ENCODE data around the gene ZBTB17. TPM values are rescaled to one million over a fixed set of nuclear protein-coding genes. Genes with fewer than 3 reads are reported as not detected.

Gene ZBTB17
- total and polyA plus RNA-seq, 2 of the 8 experiments (the other 6 are each of a cell fraction or from before 2014, with no cell fraction given), result 24.7 to 36.2 TPM

DNA sequence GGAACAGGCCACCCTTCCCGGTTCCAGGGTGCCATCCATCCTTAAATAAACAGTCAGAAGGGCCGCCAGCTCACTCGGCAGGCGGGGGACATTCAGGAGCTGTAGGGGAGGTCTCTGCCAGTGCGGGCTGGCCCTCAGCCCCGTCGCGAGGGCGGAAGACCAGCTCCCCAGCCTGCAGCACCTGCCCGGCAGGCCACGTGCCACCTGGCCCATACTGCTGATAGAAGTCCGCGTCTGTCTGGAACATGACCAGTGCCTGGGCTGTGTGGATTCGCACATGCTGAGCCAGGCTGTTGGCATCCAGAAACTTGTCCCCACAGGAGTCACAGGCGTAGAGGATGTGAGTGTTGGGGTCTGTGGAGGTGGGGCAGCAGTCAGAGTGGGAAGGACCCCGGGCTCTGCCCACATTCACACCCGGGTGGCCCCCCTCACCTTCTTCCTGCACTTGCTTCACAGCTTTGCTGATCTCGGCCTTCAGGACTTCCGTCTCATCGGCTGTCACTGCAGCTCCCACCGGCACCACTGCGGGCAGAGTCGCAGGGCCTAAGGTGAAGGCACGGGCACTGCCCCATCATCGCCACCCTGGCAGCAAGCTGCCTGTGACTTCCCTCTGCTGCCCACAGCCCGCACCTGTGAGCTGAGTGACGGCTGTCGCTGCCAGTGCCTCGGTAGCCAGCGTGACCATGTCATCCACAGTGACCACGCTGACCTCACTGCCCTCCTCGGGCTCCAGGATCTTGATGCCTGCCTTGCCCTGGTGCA, 33.8 kb downstream of the ZBTB17 start:
- CTCF ChIA-PET (ENCODE audit: partially characterized antibody), result interaction anchor here (0.9 to 1.8 kb wide), 8 partner anchors 11 to 151 kb away, joined by 3 to 8 read pairs (median 4); partner anchors contain the start of gene ZBTB17
- FAIRE-seq, result no peak
- peaks cover 6 to 53% (median 31%) of the 10 kb centered on the region in 4 experiments; a peak in 7 of 8 replicates for H3K36me3 ChIP-seq (ENCODE audit: control insufficient read depth in 2 of 4, insufficient read depth in 4 of 4, low read length in 3 of 4)

More for the DNA sequence above, 33.8 kb downstream of the ZBTB17 start:
- Histone ChIP-seq H3K4me2 (ENCODE audit: insufficient read depth in 1 of 2, low read depth in 2 of 2, low read length in 2 of 2) (no peak overlapping the region), H3K56ac (replicated peaks; ENCODE audit: insufficient read length, low read depth, low read length) (no peak overlapping the region), H3K9ac (replicated peaks in 1 of 4; ENCODE audit: extremely low read depth in 1 of 4, low read depth in 3 of 4, low read length in 3 of 4) (no peak overlapping the region), H3K18ac (ENCODE audit: extremely low read depth, low read length) (no peak overlapping the region), H3K14ac (ENCODE audit: insufficient read length) (no peak overlapping the region), H3K9me3 (ENCODE audit: insufficient read depth in 2 of 2, low read depth in 1 of 2, low read length in 1 of 2) (no peaks in the 10 kb centered on the region), H3K23me2 (ENCODE audit: low read depth, low read length) (no peaks in the 10 kb centered on the region), H3K79me2 (ENCODE audit: control insufficient read depth in 1 of 2, insufficient read depth in 2 of 2, low read length in 2 of 2) (no peaks in the 10 kb centered on the region), H2BK15ac (ENCODE audit: low read length) (no peak overlapping the region), H4K20me1 (replicated peaks in 1 of 2; ENCODE audit: control insufficient read depth in 1 of 2, insufficient read depth in 2 of 2, low read length in 2 of 2) (peaks cover 2 to 15% of the 10 kb centered on the region in 2 experiments), H2BK5ac (ENCODE audit: low read depth, low read length) (no peak overlapping the region; the same call in 1 of the 2 replicates), H3K4ac (replicated peaks; ENCODE audit: insufficient read length, low read depth, low read length) (no peak overlapping the region), H4K8ac (ENCODE audit: extremely low read depth, insufficient read depth, low read length) (no peak overlapping the region), H2BK20ac (ENCODE audit: low read length) (no peak overlapping the region), H2BK12ac (ENCODE audit: low read depth, low read length) (no peak overlapping the region), H3K23ac (ENCODE audit: insufficient read length) (no peak overlapping the region), H2AFZ (ENCODE audit: low read length) (no peak overlapping the region), H3K4me3 (ENCODE audit: extremely low read depth in 1 of 4, insufficient read depth in 2 of 4, low read depth in 3 of 4, low read length in 4 of 4) (no peak overlapping the region), H2AK5ac (ENCODE audit: low read depth, low read length) (no peak overlapping the region), H4K91ac (replicated peaks; ENCODE audit: insufficient read length, low read length) (no peak overlapping the region), H3K79me1 (ENCODE audit: low read depth, low read length) (no peaks in the 10 kb centered on the region; the same call in 1 of the 2 replicates), H4K5ac (ENCODE audit: insufficient read length, low read depth, low read length) (no peak overlapping the region), H3K4me1 (replicated peaks in 1 of 4; ENCODE audit: control insufficient read depth in 3 of 4, insufficient read depth in 4 of 4, low read length in 3 of 4) (no peaks in the 10 kb centered on the region; a peak in 1 of 7 replicates), H2BK120ac (replicated peaks; ENCODE audit: low read depth, low read length) (no peak overlapping the region), H3K27me3 (replicated peaks in 1 of 4; ENCODE audit: control insufficient read depth in 3 of 4, extremely low read depth in 1 of 4, insufficient read depth in 3 of 4, low read length in 3 of 4) (no peaks in the 10 kb centered on the region), H3K27ac (ENCODE audit: low read depth, low read length) (no peak overlapping the region)
- POLR2A ChIA-PET (ENCODE audit: partially characterized antibody), result interaction anchor here (0.9 to 1.0 kb wide), 2 partner anchors 9 to 14 kb away, joined by 3 read pairs; no protein-coding TSS in a partner anchor
- no peak for DNase-seq (ENCODE audit: low read depth in 1 of 2, low spot score in 2 of 2)
- WGBS, 2 experiments (ENCODE audit: extremely low coverage in 1 of 2, insufficient coverage in 1 of 2, insufficient read length in 1 of 2, insufficient replicate concordance in 2 of 2, low coverage in 1 of 2, low lambda C conversion rate in 2 of 2, missing lambda C conversion rate in 1 of 2), result 93% methylated on average over 31 of the region's 32 CpGs; no CpG with 5 or more reads in 1 of the 2 experiments
- TF ChIP-seq BACH1 (IDR thresholded peaks at IDR 0.05; ENCODE audit: low read length) (no peak), POLR2A (IDR thresholded peaks at IDR 0.05; ENCODE audit: control extremely low read depth in 1 of 2, low read depth in 2 of 2, low read length in 2 of 2) (peak in 1 of 2 experiments; percentile 27; a peak in 1 of 3 replicates)

Data from H1 (cell line).